GM23248 (cell line): Measurements from ENCODE around the gene P2RX2.

ENCODE experiments used
- EZH2 ChIP-seq: fragments of 200-600 bp; sonication (generic); IDR thresholded peaks from 2 replicates; pipeline ENCODE4 v1.6.1; 2018; ENCODE audit warnings: antibody characterized with exemption, mild to moderate bottlenecking; ENCODE audit not compliant: insufficient read depth, poor library complexity, severe bottlenecking
- EZH2phosphoT487 ChIP-seq: fragments of 200-600 bp; sonication (generic); IDR thresholded peaks from 2 replicates; pipeline ENCODE4 v1.6.1; 2018; ENCODE audit warnings: antibody characterized with exemption, moderate library complexity, mild to moderate bottlenecking, low read depth; ENCODE audit not compliant: insufficient read depth

- TF ChIP-seq EZH2: no peak
- no peak for TF ChIP-seq EZH2phosphoT487
Observed at GRCh38 chr12:132649226-132649945, 30.8 kb downstream of the P2RX2 start.
